Epithelial cell of esophagus (primary cell): ENCODE data around the gene CARD10.
"Not testable (repeated sequence)": the region's sequence is repeated elsewhere in the genome, so short reads cannot be mapped to it uniquely, and the experiment has no call there.

Experiments used
- DNase-seq: peaks from one replicate; pipeline ENCODE4 v3.0.0; 2010; ENCODE audit warnings: low read depth
- H3K4me3 ChIP-seq: 2 replicates; pipeline ENCODE4 v1.5.1; 2011; ENCODE audit warnings: mild to moderate bottlenecking, low read length, control low read depth
- CTCF ChIP-seq: IDR thresholded peaks from 2 replicates; pipeline ENCODE4 v1.5.1; 2011; ENCODE audit warnings: low read depth, mild to moderate bottlenecking, low read length, control low read depth, inconsistent platforms; ENCODE audit not compliant: insufficient read depth; ENCODE audit errors: missing control alignments

CARD10 gene

GRCh38 chr22:37553725-37554124 lies 34.5 kb upstream of the CARD10 start:
- H3K4me3 ChIP-seq: no peak overlapping the region
- no peak for DNase-seq
- TF ChIP-seq CTCF: no peak

- H3K4me3 ChIP-seq: no peak overlapping the region
These were observed 33.4 kb upstream of the CARD10 start for GRCh38 chr22:37552524-37553163.

GRCh38 chr22:37551981-37552380 lies 32.8 kb upstream of the CARD10 start:
- TF ChIP-seq CTCF: no peak
- H3K4me3 ChIP-seq: no peak overlapping the region
- no peak for DNase-seq

More at GRCh38 chr22:37552524-37553163, 33.4 kb upstream of the CARD10 start:
- TF ChIP-seq CTCF: no peak
- DNase-seq: peak; percentile 63

GRCh38 chr22:37550921-37551320 lies 31.7 kb upstream of the CARD10 start:
- not testable (repeated sequence) for H3K4me3 ChIP-seq, DNase-seq

- H3K4me3 ChIP-seq: no peak overlapping the region
- TF ChIP-seq CTCF: no peak
- no peak for DNase-seq
These were observed 30.5 kb upstream of the CARD10 start for GRCh38 chr22:37549704-37550059.

GRCh38 chr22:37547251-37547741 lies 28.1 kb upstream of the CARD10 start:
- TF ChIP-seq CTCF: no peak
- DNase-seq: no peak

GRCh38 chr22:37546437-37547250 lies 27.4 kb upstream of the CARD10 start:
- no peak for DNase-seq
- TF ChIP-seq CTCF: no peak
- H3K4me3 ChIP-seq: no peak overlapping the region

More at GRCh38 chr22:37547251-37547741, 28.1 kb upstream of the CARD10 start:
- no peak overlapping the region for H3K4me3 ChIP-seq
